NB4 (cell line): ENCODE results near the gene FNDC1.

Experiments
- DNase-seq: peaks from one replicate; pipeline ENCODE4 v3.0.0; 2010; ENCODE audit warnings: low read depth
- H3K4me3 ChIP-seq: one replicate; pipeline ENCODE4 v1.5.1; 2011; ENCODE audit warnings: mild to moderate bottlenecking, low read depth, low read length, moderate library complexity
- CTCF ChIP-seq: IDR thresholded peaks from one replicate; pipeline ENCODE4 v1.5.1; 2012; ENCODE audit warnings: low read depth, low read length
- MYC ChIP-seq: IDR thresholded peaks from 2 replicates; pipeline ENCODE4 v1.6.1; 2011; ENCODE audit warnings: low read depth, low read length
- POLR2A ChIP-seq: IDR thresholded peaks from 2 replicates; pipeline ENCODE4 v1.6.1; 2011; ENCODE audit warnings: mild to moderate bottlenecking; ENCODE audit not compliant: insufficient read length; ENCODE audit errors: extremely low read depth
- TF ChIP-seq, protein P1 (sequence below): IDR thresholded peaks from 2 replicates; pipeline ENCODE4 v1.6.1; 2011; ENCODE audit warnings: low read depth, low read length

FNDC1 gene

DNA sequence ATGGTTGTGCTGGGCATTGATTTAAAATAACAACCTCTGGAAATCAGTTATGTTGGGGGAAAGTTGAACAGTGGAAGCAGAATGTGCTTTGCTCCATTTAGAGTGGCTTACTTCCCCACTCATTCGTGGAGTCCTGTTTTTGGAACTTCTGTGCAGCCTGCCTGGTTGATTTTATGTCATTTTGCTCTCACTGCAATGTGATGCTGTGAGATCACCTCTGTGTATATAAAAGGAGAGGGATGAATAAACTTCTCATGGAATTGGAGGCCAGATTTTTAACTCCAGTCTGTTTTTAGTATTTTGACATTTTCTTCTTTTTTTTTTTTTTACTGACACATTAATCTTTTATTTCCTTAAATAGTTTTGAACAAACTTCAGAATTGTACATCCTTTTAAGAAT lies 139.0 kb downstream of the FNDC1 start:
- DNase-seq, result no peak
- H3K4me3 ChIP-seq, result no peak overlapping the region
- TF ChIP-seq, protein P1, sequence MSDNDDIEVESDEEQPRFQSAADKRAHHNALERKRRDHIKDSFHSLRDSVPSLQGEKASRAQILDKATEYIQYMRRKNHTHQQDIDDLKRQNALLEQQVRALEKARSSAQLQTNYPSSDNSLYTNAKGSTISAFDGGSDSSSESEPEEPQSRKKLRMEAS, result no peak
- TF ChIP-seq CTCF (no peak), MYC (no peak), POLR2A (no peak)

- no peak overlapping the region for H3K4me3 ChIP-seq
- TF ChIP-seq POLR2A (no peak), MYC (no peak)
- TF ChIP-seq, protein P1, result no peak
- DNase-seq, result no peak
Observed at GRCh38 chr6:159309723-159310122, 140.5 kb downstream of the FNDC1 start.

GRCh38 chr6:159311618-159312017 lies 142.4 kb downstream of the FNDC1 start:
- no peak overlapping the region for H3K4me3 ChIP-seq
- TF ChIP-seq MYC, result no peak
- TF ChIP-seq, protein P1, result no peak
- TF ChIP-seq CTCF, result no peak
- TF ChIP-seq POLR2A, result no peak
- no peak for DNase-seq

DNA sequence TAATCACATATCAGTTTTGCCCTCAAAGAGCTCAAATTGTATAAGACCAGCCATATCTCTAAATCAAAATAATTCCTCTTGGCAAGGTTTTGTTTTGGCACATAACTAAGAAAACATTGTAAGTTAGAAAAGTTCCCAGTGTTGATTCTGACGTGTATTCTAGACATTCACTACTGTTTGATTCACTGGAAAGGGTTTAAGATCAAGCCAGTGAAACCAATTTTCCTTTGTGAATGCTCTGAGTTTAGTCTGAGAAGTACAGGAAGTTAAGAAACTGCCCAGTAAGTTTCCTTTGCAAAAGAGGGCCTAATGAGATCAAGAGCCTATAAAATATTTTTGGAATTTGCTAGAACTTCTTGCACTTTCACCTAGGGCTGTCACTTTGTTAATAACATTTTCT lies 143.0 kb downstream of the FNDC1 start:
- no peak overlapping the region for H3K4me3 ChIP-seq
- TF ChIP-seq, protein P1, result no peak
- TF ChIP-seq MYC (no peak), CTCF (no peak), POLR2A (no peak)
- no peak for DNase-seq

DNA sequence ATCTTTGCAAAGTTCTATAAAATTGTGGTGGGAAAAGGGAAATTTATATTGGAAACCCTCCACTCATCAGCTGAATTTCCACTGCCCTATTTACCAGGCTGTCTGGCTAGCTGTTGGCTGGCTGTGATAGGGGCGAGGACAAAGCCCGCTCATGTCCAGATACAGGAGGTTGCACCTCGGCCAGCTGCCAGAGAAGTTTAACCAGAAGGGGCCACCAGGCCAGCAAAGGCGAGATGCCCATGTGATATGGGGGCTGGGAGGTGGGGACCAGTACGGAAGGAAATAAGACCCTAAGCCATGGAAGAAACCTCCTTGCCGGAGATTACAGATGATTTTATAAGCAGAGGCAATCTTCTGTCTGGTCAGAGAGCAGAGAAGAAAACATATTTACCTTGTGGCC lies 143.8 kb downstream of the FNDC1 start:
- TF ChIP-seq, protein P1, result no peak
- TF ChIP-seq CTCF (no peak), MYC (no peak), POLR2A (no peak)
- no peak for DNase-seq
- no peak overlapping the region for H3K4me3 ChIP-seq

DNA sequence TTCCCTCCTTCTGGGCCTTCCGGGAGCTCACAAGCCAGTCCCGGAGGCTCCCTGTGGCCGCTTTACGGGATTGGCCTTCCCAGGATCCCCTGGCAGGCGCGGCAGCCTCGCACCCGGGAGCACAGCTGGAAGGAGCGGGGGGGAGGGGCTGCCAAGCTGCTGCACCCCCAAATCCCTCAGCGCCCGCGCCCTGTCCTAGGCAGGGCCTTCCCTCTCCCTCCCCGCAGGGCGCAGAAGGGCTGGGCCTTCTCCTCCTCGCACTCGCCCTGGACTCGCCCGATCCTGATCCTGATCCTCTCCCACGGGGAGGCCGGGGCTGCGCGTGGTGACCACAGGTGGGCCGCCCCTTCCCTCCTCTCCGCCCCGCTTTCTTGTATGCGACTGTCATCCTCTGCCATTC lies 146.4 kb downstream of the FNDC1 start:
- no peak for TF ChIP-seq POLR2A
- no peak for TF ChIP-seq MYC
- no peak for TF ChIP-seq CTCF
- TF ChIP-seq, protein P1, result no peak
- no peak for DNase-seq
- no peak overlapping the region for H3K4me3 ChIP-seq
